NOMO-1 treated with dmso at 0.1 percent for 144 hours (cell line): ENCODE data around the gene TMEM63C.

ENCODE experiments used
- DNase-seq: peaks from one replicate; lab custom pipeline; 2025; ENCODE audit not compliant: unreplicated experiment; lab: John Stamatoyannopoulos, UW

The TMEM63C gene

GRCh38 chr14:77181603-77182437 is at the start of gene TMEM63C:
Gene TMEM63C, plus strand, starts transcription at chr14:77181798. Its CDS starts 37,016 bp downstream, at chr14:77218814.
- peak; percentile 68 for DNase-seq

- DNase-seq, result no peak
Measured at GRCh38 chr14:77131871-77132486, 49.6 kb upstream of the TMEM63C start.

- peak; percentile 12 for DNase-seq
Measured at GRCh38 chr14:77133720-77134338, 47.8 kb upstream of the TMEM63C start.

- DNase-seq, result no peak
Measured at GRCh38 chr14:77139022-77139421, 42.6 kb upstream of the TMEM63C start.

GRCh38 chr14:77139540-77140358 is 41.8 kb upstream of the TMEM63C start:
- peak; percentile 19 for DNase-seq

- DNase-seq, result no peak
Measured at GRCh38 chr14:77140359-77141213, 41.0 kb upstream of the TMEM63C start.

GRCh38 chr14:77141214-77142004 is 40.2 kb upstream of the TMEM63C start, which contains the start of gene ZDHHC22:
Gene ZDHHC22, minus strand, starts transcription at chr14:77141791. Its CDS starts 2,053 bp downstream, at chr14:77139738.
- no peak for DNase-seq

GRCh38 chr14:77142005-77142800 is 39.4 kb upstream of the TMEM63C start:
- no peak for DNase-seq

- no peak for DNase-seq
Measured at GRCh38 chr14:77143071-77143470, 38.5 kb upstream of the TMEM63C start.

- DNase-seq, result no peak
Measured at GRCh38 chr14:77144412-77145115, 37.0 kb upstream of the TMEM63C start.

- no peak for DNase-seq
Measured at GRCh38 chr14:77145975-77146740, 35.4 kb upstream of the TMEM63C start.

GRCh38 chr14:77148510-77149231 is 32.9 kb upstream of the TMEM63C start:
- no peak for DNase-seq

- DNase-seq, result no peak
Measured at GRCh38 chr14:77151245-77151644, 30.4 kb upstream of the TMEM63C start.

- DNase-seq, result peak; percentile 11
Measured at GRCh38 chr14:77151918-77152588, 29.5 kb upstream of the TMEM63C start.

GRCh38 chr14:77153802-77154201 is 27.8 kb upstream of the TMEM63C start:
- no peak for DNase-seq

GRCh38 chr14:77154421-77154820 is 27.2 kb upstream of the TMEM63C start:
- DNase-seq, result no peak
